Measurements from ENCODE around the gene WDR45.
A peak's percentile ranks its signal among the peaks of the same experiment; 100 is the strongest.
"Not testable (repeated sequence)": the region's sequence is repeated elsewhere in the genome, so short reads cannot be mapped to it uniquely, and the experiment has no call there.

WDR45 gene

GRCh38 chrX:49079489-49080428 is at the start of gene WDR45:
TSS of gene WDR45 (minus strand) at chrX:49079887. CDS start at chrX:49078095, 1,792 bp downstream.
- peak; percentile 24 for DNase-seq

- DNase-seq = no peak
These were observed 49.7 kb upstream of the WDR45 start for GRCh38 chrX:49129427-49129826.

- DNase-seq = not testable (repeated sequence)
These were observed 48.1 kb upstream of the WDR45 start for GRCh38 chrX:49127742-49128258.

GRCh38 chrX:49122499-49122898 is 42.8 kb upstream of the WDR45 start:
- no peak for DNase-seq

GRCh38 chrX:49120091-49120490 is 40.4 kb upstream of the WDR45 start:
- no peak for DNase-seq

GRCh38 chrX:49117581-49117980 is 37.9 kb upstream of the WDR45 start:
- no peak for DNase-seq

- DNase-seq = no peak
These were observed 37.0 kb upstream of the WDR45 start for GRCh38 chrX:49116716-49117115.

GRCh38 chrX:49116076-49116475 is 36.4 kb upstream of the WDR45 start:
- DNase-seq = no peak

GRCh38 chrX:49111791-49112190 is 32.1 kb upstream of the WDR45 start:
- no peak for DNase-seq

- no peak for DNase-seq
These were observed 30.7 kb upstream of the WDR45 start for GRCh38 chrX:49110417-49110816.

GRCh38 chrX:49108641-49109040 is 29.0 kb upstream of the WDR45 start:
- DNase-seq = no peak

GRCh38 chrX:49106930-49107329 is 27.2 kb upstream of the WDR45 start:
- peak; percentile 5 for DNase-seq

GRCh38 chrX:49106296-49106695 is 26.6 kb upstream of the WDR45 start:
- DNase-seq = no peak

- DNase-seq = no peak
These were observed 23.9 kb upstream of the WDR45 start for GRCh38 chrX:49103637-49104036.

- DNase-seq = no peak
These were observed 22.5 kb upstream of the WDR45 start for GRCh38 chrX:49102190-49102589.

GRCh38 chrX:49101629-49101984 is 21.9 kb upstream of the WDR45 start:
- no peak for DNase-seq

- DNase-seq = peak; percentile 84
These were observed 21.3 kb upstream of the WDR45 start for GRCh38 chrX:49100704-49101628.

- no peak for DNase-seq
These were observed 16.7 kb upstream of the WDR45 start for GRCh38 chrX:49096419-49096818.

- no peak for DNase-seq
These were observed 9.9 kb upstream of the WDR45 start for GRCh38 chrX:49089553-49089952.

GRCh38 chrX:49082271-49082871 is 2.7 kb upstream of the WDR45 start:
- no peak for DNase-seq

- no peak for DNase-seq
These were observed 1.7 kb downstream of the WDR45 start for GRCh38 chrX:49077941-49078340.

GRCh38 chrX:49075347-49075746 is 4.3 kb downstream of the WDR45 start:
- no peak for DNase-seq

Data from NCI-H510A treated with DMSO at 0.1 percent for 48 hours (cell line).